ENCODE results near the gene CD4.

Gene CD4

DNA sequence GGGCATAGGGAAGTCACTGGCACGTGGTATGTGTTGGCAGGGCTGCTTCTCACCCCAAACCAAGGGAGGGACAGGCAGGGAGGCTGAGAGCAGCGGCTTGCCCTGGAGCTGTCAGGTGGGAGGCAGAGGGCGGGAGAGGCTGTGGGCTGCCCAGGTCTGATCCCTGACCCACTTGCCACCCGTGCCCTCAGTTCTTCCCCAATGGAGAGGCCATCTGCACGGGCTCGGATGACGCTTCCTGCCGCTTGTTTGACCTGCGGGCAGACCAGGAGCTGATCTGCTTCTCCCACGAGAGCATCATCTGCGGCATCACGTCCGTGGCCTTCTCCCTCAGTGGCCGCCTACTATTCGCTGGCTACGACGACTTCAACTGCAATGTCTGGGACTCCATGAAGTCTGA lies 56.1 kb downstream of the CD4 start:
- no peak for DNase-seq (ENCODE audit: low spot score)
- TF ChIP-seq, protein P1, sequence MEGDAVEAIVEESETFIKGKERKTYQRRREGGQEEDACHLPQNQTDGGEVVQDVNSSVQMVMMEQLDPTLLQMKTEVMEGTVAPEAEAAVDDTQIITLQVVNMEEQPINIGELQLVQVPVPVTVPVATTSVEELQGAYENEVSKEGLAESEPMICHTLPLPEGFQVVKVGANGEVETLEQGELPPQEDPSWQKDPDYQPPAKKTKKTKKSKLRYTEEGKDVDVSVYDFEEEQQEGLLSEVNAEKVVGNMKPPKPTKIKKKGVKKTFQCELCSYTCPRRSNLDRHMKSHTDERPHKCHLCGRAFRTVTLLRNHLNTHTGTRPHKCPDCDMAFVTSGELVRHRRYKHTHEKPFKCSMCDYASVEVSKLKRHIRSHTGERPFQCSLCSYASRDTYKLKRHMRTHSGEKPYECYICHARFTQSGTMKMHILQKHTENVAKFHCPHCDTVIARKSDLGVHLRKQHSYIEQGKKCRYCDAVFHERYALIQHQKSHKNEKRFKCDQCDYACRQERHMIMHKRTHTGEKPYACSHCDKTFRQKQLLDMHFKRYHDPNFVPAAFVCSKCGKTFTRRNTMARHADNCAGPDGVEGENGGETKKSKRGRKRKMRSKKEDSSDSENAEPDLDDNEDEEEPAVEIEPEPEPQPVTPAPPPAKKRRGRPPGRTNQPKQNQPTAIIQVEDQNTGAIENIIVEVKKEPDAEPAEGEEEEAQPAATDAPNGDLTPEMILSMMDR (IDR thresholded peaks at IDR 0.05; ENCODE audit: extremely low read depth, insufficient read depth, missing control alignments) = no peak
- in situ Hi-C loops (cut with MboI; ENCODE audit: low pct_unique_long_range_greater_than_20kb, low sequenced_read_pairs, unreplicated experiment) = no loop called here

DNA sequence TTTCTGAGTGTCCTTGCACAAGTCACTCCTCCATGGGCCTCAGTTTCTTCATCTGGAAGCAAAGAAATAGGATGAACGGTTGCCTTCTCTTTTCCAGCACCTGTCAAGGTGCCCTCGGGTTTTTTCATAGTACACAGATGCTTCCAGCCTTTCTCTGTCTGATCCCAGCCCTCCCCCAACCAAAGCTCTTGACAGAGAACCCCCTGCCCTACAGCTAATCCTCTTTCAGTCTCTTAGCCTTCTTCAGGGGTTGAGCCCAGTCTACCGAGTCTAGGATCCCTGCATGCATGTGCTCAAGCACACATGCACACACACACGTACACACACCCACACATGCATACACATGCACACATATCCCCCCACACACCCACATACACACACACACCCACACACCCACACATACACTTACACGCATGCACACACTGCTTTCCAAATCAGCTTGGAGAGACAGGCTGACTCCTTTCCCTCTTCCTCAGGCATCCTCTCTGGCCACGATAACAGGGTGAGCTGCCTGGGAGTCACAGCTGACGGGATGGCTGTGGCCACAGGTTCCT lies 57.1 kb downstream of the CD4 start:
- TF ChIP-seq, protein P1 (IDR thresholded peaks at IDR 0.05; ENCODE audit: extremely low read depth, insufficient read depth, missing control alignments) = no peak
- no peak for DNase-seq (ENCODE audit: low spot score)
- in situ Hi-C loops (cut with MboI; ENCODE audit: low pct_unique_long_range_greater_than_20kb, low sequenced_read_pairs, unreplicated experiment) = no loop called here

DNA sequence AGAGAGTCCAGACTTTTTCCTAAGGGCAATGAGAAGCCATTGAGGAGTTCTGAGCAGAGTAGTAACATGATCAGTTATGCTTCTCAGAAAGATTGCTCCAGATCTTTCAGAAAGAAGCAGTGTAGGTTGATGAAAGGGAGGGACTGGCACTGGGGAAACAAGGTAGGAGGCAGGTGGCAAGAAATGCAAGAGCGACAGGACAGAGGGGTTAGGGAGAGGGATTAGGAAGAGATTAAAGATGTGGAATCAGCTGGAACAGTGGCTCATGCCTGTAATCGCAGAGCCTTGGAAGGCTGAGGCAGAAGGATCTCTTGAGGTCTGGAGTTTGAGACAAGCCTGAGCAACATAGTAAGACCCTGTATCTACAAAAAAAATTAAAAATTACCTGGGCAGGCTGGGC lies 58.3 kb downstream of the CD4 start:
- DNase-seq (ENCODE audit: low spot score) = no peak
- TF ChIP-seq, protein P1 (IDR thresholded peaks at IDR 0.05; ENCODE audit: extremely low read depth, insufficient read depth, missing control alignments) = no peak
- in situ Hi-C loops (cut with MboI; ENCODE audit: low pct_unique_long_range_greater_than_20kb, low sequenced_read_pairs, unreplicated experiment) = no loop called here

DNA sequence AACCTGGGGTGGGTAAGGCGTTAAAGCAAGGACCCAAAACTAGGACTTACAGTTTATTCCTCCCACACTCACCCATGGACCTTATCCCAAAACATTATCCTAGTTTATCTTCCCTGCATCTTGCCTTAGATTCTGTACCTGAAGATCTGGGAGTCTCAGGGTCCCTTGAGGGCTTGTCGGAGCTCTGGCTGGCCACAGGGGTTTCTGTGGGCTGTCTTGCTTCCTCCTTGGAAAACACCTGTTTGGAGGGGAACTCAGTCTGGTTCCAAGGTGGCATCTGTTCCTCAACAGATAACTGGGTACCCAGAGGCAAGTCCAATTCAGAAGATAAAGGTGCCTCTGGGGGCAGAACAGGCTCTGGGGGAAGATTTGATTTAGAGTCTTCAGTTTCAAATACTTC lies 60.1 kb downstream of the CD4 start:
- TF ChIP-seq, protein P1 (IDR thresholded peaks at IDR 0.05; ENCODE audit: extremely low read depth, insufficient read depth, missing control alignments) = no peak
- in situ Hi-C loops (cut with MboI; ENCODE audit: low pct_unique_long_range_greater_than_20kb, low sequenced_read_pairs, unreplicated experiment) = no loop called here
- no peak for DNase-seq (ENCODE audit: low spot score)

DNA sequence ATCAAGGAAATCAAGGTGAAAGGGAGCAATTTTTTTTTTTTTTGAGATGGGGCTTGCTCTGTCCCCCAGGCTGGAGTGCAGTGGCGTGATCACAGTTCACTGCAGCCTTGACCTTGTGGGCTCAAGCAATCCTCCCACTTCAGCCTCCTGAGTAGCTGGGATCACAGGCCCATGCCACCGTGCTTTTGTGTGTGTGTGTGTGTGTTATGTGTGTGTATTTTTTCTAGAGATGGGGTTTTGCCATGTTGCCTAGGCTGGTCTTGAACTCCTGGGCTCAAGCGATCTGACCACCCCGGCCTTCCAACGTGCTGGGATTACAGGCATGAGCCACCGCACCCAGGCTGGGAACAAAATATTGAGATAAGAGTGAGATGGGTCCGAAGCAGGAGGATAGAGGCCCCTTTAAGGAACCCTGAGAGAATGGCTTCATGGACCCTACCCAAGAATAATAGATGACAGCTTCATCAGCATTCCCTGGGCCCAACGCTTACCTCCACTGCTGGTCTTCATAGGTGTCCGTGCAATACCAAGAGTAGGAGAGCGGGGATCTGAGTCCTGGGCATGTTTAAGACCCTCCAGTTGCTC lies 60.7 kb downstream of the CD4 start:
- no peak for DNase-seq (ENCODE audit: low spot score)
- TF ChIP-seq, protein P1 (IDR thresholded peaks at IDR 0.05; ENCODE audit: extremely low read depth, insufficient read depth, missing control alignments) = no peak
- in situ Hi-C loops (cut with MboI; ENCODE audit: low pct_unique_long_range_greater_than_20kb, low sequenced_read_pairs, unreplicated experiment) = no loop called here

DNA sequence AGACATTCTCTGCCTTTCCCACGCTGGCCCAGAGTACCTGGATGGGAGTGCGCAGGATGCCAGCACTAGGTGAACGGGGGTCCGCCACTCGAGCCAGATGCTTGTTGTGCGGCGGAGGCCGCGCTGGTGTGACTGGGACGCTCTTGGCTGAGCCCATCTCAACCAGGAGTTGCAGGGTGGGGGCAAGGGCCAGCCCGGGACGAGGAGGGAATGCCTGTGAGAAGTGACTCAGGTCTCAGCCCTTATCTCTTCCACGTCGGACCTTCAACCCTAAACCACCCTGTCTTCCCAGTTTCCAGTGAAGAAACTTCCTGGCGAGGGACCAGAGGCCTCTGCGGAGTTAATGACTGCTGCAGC lies 61.4 kb downstream of the CD4 start:
- no peak for DNase-seq (ENCODE audit: low spot score)
- in situ Hi-C loops (cut with MboI; ENCODE audit: low pct_unique_long_range_greater_than_20kb, low sequenced_read_pairs, unreplicated experiment) = no loop called here
- TF ChIP-seq, protein P1 (IDR thresholded peaks at IDR 0.05; ENCODE audit: extremely low read depth, insufficient read depth, missing control alignments) = no peak
